Loucy (cell line): Measurements from ENCODE around the gene NFKBIB.
"Not testable (repeated sequence)": the region's sequence is repeated elsewhere in the genome, so short reads cannot be mapped to it uniquely, and the experiment has no call there.

Experiments
- H2AFZ ChIP-seq: fragments of 200-600 bp; sonication (generic); 2 replicates; pipeline ENCODE4 v1.6.0; 2016; ENCODE audit warnings: antibody characterized with exemption, mild to moderate bottlenecking, low read length, moderate library complexity
- H3F3A ChIP-seq: fragments of 200-600 bp; 2 replicates; pipeline ENCODE4 v1.6.0; 2016; ENCODE audit warnings: antibody characterized with exemption, low read depth, mild to moderate bottlenecking
- H3K27me3 ChIP-seq: fragments of 200-600 bp; sonication (generic); 2 replicates; pipeline ENCODE4 v1.6.1; 2014; ENCODE audit warnings: low read length, mild to moderate bottlenecking; ENCODE audit not compliant: insufficient read depth, poor library complexity, severe bottlenecking
- H3K36me3 ChIP-seq: fragments of 200-600 bp; sonication (generic); 2 replicates; pipeline ENCODE4 v1.6.1; 2016; ENCODE audit warnings: low read length; ENCODE audit not compliant: insufficient read depth
- H3K4me1 ChIP-seq: fragments of 200-600 bp; sonication (generic); 2 replicates; pipeline ENCODE4 v1.5.1; 2014; ENCODE audit warnings: low read length, mild to moderate bottlenecking; ENCODE audit not compliant: insufficient read depth, poor library complexity, severe bottlenecking
- H3K4me2 ChIP-seq: fragments of 200-600 bp; sonication (generic); 2 replicates; pipeline ENCODE4 v1.6.0; 2014; ENCODE audit warnings: antibody characterized with exemption, low read length, low read depth, mild to moderate bottlenecking; ENCODE audit not compliant: poor library complexity, severe bottlenecking
- H3K4me3 ChIP-seq: fragments of 200-600 bp; sonication (generic); 2 replicates; pipeline ENCODE4 v1.5.1; 2014; ENCODE audit warnings: low read length, mild to moderate bottlenecking, mixed read lengths; ENCODE audit not compliant: poor library complexity, severe bottlenecking
- H3K79me2 ChIP-seq: fragments of 200-600 bp; sonication (generic); 2 replicates; pipeline ENCODE4 v1.6.1; 2014; ENCODE audit warnings: low read length; ENCODE audit not compliant: insufficient read depth
- H3K9ac ChIP-seq: fragments of 200-600 bp; sonication (generic); 2 replicates; pipeline ENCODE4 v1.6.0; 2014; ENCODE audit warnings: mild to moderate bottlenecking, low read depth, low read length, moderate library complexity; ENCODE audit not compliant: poor library complexity, severe bottlenecking
- H3K9me2 ChIP-seq: fragments of 200-600 bp; sonication (generic); replicated peaks from 2 replicates; pipeline ENCODE4 v1.6.1; 2016; ENCODE audit warnings: low read depth, low read length, mixed read lengths
- H3K9me3 ChIP-seq: fragments of 200-600 bp; sonication (generic); 2 replicates; pipeline ENCODE4 v1.6.1; 2014; ENCODE audit warnings: mild to moderate bottlenecking, antibody characterized with exemption, low read length, low read depth; ENCODE audit not compliant: insufficient read depth
- H4K20me1 ChIP-seq: fragments of 200-600 bp; sonication (generic); 2 replicates; pipeline ENCODE4 v1.6.0; 2014; ENCODE audit warnings: antibody characterized with exemption, low read length, mild to moderate bottlenecking; ENCODE audit not compliant: insufficient read depth, poor library complexity, severe bottlenecking
- EZH2phosphoT487 ChIP-seq: fragments of 200-600 bp; IDR thresholded peaks from 2 replicates; pipeline ENCODE4 v1.6.1; 2018; ENCODE audit warnings: antibody characterized with exemption, mild to moderate bottlenecking, moderate library complexity, borderline replicate concordance
- TF ChIP-seq, protein P1 (sequence below): fragments of 200-600 bp; sonication (generic); conservative IDR thresholded peaks from 2 replicates; pipeline ENCODE4 v1.5.1; 2014; ENCODE audit warnings: mild to moderate bottlenecking, antibody characterized with exemption, low read length

NFKBIB gene

GRCh38 chr19:38939957-38940356 lies 40.2 kb downstream of the NFKBIB start:
- Histone ChIP-seq H3K9ac (peak overlapping the region; percentile 32), H3K4me2 (peak overlapping the region; percentile 50), H3F3A (no peaks in the 10 kb centered on the region), H4K20me1 (no peaks in the 10 kb centered on the region), H2AFZ (no peak overlapping the region), H3K27me3 (no peaks in the 10 kb centered on the region), H3K79me2 (no peaks in the 10 kb centered on the region), H3K4me3 (peak overlapping the region; percentile 8), H3K9me2 (no peaks in the 10 kb centered on the region), H3K9me3 (no peaks in the 10 kb centered on the region), H3K36me3 (no peaks in the 10 kb centered on the region), H3K4me1 (peaks cover 18% of the 10 kb centered on the region)
- TF ChIP-seq, protein P1, sequence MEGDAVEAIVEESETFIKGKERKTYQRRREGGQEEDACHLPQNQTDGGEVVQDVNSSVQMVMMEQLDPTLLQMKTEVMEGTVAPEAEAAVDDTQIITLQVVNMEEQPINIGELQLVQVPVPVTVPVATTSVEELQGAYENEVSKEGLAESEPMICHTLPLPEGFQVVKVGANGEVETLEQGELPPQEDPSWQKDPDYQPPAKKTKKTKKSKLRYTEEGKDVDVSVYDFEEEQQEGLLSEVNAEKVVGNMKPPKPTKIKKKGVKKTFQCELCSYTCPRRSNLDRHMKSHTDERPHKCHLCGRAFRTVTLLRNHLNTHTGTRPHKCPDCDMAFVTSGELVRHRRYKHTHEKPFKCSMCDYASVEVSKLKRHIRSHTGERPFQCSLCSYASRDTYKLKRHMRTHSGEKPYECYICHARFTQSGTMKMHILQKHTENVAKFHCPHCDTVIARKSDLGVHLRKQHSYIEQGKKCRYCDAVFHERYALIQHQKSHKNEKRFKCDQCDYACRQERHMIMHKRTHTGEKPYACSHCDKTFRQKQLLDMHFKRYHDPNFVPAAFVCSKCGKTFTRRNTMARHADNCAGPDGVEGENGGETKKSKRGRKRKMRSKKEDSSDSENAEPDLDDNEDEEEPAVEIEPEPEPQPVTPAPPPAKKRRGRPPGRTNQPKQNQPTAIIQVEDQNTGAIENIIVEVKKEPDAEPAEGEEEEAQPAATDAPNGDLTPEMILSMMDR = no peak
- no peak for TF ChIP-seq EZH2phosphoT487

- not testable (repeated sequence) for H3K27me3 ChIP-seq, H3K9me2 ChIP-seq, H3K36me3 ChIP-seq, H3K79me2 ChIP-seq, H3F3A ChIP-seq, H3K9ac ChIP-seq, H4K20me1 ChIP-seq, H3K4me3 ChIP-seq, H2AFZ ChIP-seq, H3K9me3 ChIP-seq
- H3K4me1 ChIP-seq = peaks cover 18% of the 10 kb centered on the region
- peak overlapping the region; percentile 39 for H3K4me2 ChIP-seq
These were observed 41.7 kb downstream of the NFKBIB start for GRCh38 chr19:38941466-38941865.

- no peaks in the 10 kb centered on the region for H3K79me2 ChIP-seq
These were observed 42.2 kb downstream of the NFKBIB start for GRCh38 chr19:38941979-38942378.

More at GRCh38 chr19:38941979-38942378, 42.2 kb downstream of the NFKBIB start:
- Histone ChIP-seq H3K9me2 (no peaks in the 10 kb centered on the region), H3K27me3 (no peaks in the 10 kb centered on the region), H3K4me2 (peak overlapping the region; percentile 39), H3F3A (no peaks in the 10 kb centered on the region), H4K20me1 (no peaks in the 10 kb centered on the region), H3K9me3 (no peaks in the 10 kb centered on the region), H3K4me1 (peaks cover 18% of the 10 kb centered on the region), H3K4me3 (no peak overlapping the region), H3K9ac (no peak overlapping the region), H3K36me3 (no peaks in the 10 kb centered on the region), H2AFZ (no peak overlapping the region)
- TF ChIP-seq, protein P1 = no peak
- no peak for TF ChIP-seq EZH2phosphoT487
